ENCODE data around the gene HBB.

The HBB gene

DNA sequence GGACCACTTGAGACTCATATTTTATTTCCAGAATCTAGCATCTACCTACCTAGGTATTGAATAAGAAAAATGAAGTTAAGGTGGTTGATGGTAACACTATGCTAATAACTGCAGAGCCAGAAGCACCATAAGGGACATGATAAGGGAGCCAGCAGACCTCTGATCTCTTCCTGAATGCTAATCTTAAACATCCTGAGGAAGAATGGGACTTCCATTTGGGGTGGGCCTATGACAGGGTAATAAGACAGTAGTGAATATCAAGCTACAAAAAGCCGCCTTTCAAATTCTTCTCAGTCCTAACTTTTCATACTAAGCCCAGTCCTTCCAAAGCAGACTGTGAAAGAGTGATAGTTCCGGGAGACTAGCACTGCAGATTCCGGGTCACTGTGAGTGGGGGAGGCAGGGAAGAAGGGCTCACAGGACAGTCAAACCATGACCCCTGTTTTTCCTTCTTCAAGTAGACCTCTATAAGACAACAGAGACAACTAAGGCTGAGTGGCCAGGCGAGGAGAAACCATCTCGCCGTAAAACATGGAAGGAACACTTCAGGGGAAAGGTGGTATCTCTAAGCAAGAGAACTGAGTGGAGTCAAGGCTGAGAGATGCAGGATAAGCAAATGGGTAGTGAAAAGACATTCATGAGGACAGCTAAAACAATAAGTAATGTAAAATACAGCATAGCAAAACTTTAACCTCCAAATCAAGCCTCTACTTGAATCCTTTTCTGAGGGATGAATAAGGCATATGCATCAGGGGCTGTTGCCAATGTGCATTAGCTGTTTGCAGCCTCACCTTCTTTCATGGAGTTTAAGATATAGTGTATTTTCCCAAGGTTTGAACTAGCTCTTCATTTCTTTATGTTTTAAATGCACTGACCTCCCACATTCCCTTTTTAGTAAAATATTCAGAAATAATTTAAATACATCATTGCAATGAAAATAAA lies 2.1 kb downstream of the HBB start:
- no peak for DNase-seq

- no peak for DNase-seq
These were observed 3.2 kb downstream of the HBB start for GRCh38 chr11:5223686-5224085.

DNA sequence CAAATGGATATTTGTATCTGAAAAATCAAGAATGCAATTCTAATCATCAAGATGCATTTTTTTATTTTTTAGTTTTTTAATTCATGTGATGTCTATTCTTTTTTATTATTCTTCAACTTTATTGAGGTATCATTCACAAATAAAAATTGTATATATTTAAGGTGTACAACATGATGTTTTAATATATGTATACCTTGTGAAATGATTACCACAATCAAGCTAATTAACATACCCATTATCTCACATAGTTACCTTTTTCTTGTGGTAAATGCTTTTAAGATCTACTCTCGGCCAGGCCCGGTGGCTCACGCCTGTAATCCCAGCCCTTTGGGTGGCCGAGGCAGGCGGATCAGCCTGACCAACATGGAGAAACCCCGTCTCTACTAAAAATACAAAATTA lies 3.7 kb downstream of the HBB start:
- DNase-seq = no peak

- no peak for DNase-seq
These were observed 16.4 kb downstream of the HBB start for GRCh38 chr11:5210376-5210885.

GRCh38 chr11:5204787-5205186 lies 22.1 kb downstream of the HBB start:
- no peak for DNase-seq

DNA sequence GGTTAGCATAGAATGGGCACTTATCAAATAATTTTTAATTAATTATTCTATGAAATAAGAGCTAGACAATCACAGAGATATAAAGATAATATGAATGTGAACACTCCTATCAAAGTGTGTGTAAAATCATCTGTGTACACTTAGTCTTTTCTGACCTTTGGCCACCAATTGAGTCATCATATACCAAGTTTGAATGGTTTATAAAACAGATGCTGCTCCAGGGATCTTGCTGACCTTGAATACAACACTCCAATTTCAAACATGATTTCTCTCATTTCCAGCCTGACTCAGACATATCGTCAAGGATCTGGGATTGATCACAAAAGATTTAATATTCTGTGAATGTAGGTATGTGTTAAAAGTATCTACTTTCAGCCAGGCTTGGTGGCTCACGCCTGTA lies 23.5 kb downstream of the HBB start:
- DNase-seq = no peak

GRCh38 chr11:5200582-5200981 lies 26.3 kb downstream of the HBB start, which contains the start of gene OR51V1:
Gene OR51V1 (minus strand): TSS chr11:5200682. CDS start chr11:5200682, 0 bp downstream.
- DNase-seq = no peak

- DNase-seq = no peak
These were observed 28.6 kb downstream of the HBB start for GRCh38 chr11:5198285-5198684.

DNA sequence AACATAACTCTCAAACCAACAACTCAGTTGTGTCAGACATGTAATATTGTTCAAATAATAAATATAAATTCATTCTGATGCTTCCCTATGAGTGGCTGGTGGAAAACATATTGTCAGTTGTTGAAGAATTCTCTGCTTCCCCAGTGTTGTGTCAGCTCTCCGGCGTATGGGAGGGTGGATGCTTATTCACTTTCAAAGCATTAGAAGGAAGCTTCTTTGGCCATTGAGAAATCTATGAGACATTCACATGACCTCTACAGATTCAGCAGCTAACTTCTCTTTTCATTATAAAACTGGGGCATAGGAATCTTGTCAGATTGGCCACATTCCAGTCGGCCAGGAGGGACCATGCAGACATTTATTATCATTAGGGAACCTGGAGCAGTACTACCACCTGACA lies 29.3 kb downstream of the HBB start:
- DNase-seq = no peak

DNA sequence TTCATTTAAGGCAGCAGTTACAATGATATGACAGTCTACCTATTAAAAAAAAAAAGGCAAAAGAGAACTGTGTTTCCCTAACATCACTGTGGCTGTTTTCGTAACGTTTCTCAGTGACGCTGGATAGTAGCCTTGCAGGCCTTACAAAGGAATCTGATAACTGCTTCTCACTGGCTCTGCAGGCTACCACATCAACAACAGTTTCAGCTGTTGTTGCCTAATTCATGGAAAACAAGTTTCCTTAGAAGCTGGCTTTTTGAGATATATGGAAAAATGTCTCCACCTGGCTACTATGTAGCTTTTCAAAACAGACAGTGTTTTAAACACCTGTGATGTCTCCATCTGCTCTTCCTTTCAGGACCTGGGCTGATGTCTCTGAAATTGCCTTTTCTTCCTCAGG lies 30.1 kb downstream of the HBB start:
- DNase-seq = no peak

DNA sequence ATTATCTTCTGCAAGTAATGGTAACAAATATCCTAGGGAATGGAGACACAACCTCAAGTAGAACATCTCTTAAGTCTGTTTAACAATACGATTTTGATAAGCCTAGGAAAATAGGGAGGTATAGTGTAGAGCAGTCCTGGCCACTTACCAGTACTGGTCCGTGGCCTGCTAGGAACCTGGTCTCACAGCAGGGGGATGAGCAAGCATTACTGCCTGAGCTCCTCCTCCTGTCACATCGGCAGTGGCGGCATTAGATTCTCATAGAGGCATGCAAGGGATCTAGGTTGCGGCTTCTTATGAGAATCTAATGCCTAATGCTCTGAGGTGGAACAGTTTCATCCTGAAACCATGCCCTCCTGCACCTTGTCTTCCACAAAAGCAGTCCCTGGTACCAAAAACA lies 30.8 kb downstream of the HBB start:
- DNase-seq = no peak

DNA sequence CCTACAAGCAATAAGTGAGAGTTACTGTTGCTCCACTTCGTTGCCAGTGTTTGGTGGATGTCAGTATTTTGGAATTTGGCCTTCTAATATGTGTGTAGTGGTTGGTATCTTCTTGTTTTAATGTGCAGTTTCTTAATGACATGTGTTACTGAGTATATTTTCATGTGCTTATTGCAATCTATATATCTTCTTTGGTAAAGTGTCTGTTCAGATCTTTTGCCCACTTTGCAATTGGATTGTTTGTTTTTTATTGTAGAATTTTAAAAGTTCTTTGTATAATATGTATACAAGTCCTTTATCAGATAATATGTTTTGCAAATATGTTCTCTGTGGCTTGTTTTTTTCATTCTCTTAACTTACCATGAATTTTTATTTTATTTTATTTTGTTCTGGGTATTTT lies 34.1 kb downstream of the HBB start:
- no peak for DNase-seq

- no peak for DNase-seq
These were observed 38.7 kb downstream of the HBB start for GRCh38 chr11:5188201-5188600.

DNA sequence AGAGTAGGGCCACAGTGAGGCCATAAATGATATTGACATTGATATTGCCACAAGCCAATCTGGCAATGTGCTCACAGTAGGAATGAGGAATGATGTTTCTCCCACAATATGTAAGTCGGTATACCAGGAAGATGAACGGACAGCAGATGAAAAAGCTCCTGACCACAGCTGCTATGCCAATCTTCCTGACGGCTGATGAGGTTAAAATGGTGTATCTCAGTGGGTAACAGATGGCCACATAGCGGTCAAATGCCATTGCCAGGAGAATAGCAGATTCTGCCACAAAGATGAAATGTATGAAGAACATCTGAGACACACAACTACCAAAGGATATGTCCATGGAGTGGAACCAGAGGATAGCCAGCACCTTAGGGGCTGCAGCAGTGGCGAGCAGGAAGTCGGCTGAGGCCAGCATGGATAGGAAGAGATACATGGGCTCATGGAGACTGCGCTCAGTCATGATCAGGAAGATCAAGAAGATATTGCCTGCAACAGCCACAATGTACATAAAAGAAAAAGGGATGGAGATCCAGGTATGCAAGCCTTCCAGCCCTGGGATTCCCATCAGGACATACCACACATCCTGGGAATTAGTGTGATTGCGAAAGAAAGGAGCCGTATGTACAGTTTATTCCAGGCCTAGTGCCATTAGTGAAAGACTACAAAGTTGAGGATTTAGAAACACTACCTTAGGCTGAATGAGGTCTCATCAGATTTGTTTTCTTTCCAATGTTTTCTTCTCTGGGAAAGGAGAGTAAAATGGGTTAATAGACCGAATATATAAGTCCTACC lies 48.6 kb downstream of the HBB start:
- no peak for DNase-seq

All from activated naive CD4-positive, alpha-beta T cell (primary cell).